Loucy (cell line): Measurements from ENCODE around the gene PIGBOS1.
"Not testable (repeated sequence)": the region's sequence is repeated elsewhere in the genome, so short reads cannot be mapped to it uniquely, and the experiment has no call there.

Source experiments
- H2AFZ ChIP-seq: fragments of 200-600 bp; sonication (generic); 2 replicates; pipeline ENCODE4 v1.6.0; 2016; ENCODE audit warnings: antibody characterized with exemption, mild to moderate bottlenecking, low read length, moderate library complexity
- H3F3A ChIP-seq: fragments of 200-600 bp; 2 replicates; pipeline ENCODE4 v1.6.0; 2016; ENCODE audit warnings: antibody characterized with exemption, low read depth, mild to moderate bottlenecking
- H3K27me3 ChIP-seq: fragments of 200-600 bp; sonication (generic); 2 replicates; pipeline ENCODE4 v1.6.1; 2014; ENCODE audit warnings: low read length, mild to moderate bottlenecking; ENCODE audit not compliant: insufficient read depth, poor library complexity, severe bottlenecking
- H3K36me3 ChIP-seq: fragments of 200-600 bp; sonication (generic); 2 replicates; pipeline ENCODE4 v1.6.1; 2016; ENCODE audit warnings: low read length; ENCODE audit not compliant: insufficient read depth
- H3K4me1 ChIP-seq: fragments of 200-600 bp; sonication (generic); 2 replicates; pipeline ENCODE4 v1.5.1; 2014; ENCODE audit warnings: low read length, mild to moderate bottlenecking; ENCODE audit not compliant: insufficient read depth, poor library complexity, severe bottlenecking
- H3K4me2 ChIP-seq: fragments of 200-600 bp; sonication (generic); 2 replicates; pipeline ENCODE4 v1.6.0; 2014; ENCODE audit warnings: antibody characterized with exemption, low read length, low read depth, mild to moderate bottlenecking; ENCODE audit not compliant: poor library complexity, severe bottlenecking
- H3K4me3 ChIP-seq: fragments of 200-600 bp; sonication (generic); 2 replicates; pipeline ENCODE4 v1.5.1; 2014; ENCODE audit warnings: low read length, mild to moderate bottlenecking, mixed read lengths; ENCODE audit not compliant: poor library complexity, severe bottlenecking
- H3K79me2 ChIP-seq: fragments of 200-600 bp; sonication (generic); 2 replicates; pipeline ENCODE4 v1.6.1; 2014; ENCODE audit warnings: low read length; ENCODE audit not compliant: insufficient read depth
- H3K9ac ChIP-seq: fragments of 200-600 bp; sonication (generic); 2 replicates; pipeline ENCODE4 v1.6.0; 2014; ENCODE audit warnings: mild to moderate bottlenecking, low read depth, low read length, moderate library complexity; ENCODE audit not compliant: poor library complexity, severe bottlenecking
- H3K9me2 ChIP-seq: fragments of 200-600 bp; sonication (generic); replicated peaks from 2 replicates; pipeline ENCODE4 v1.6.1; 2016; ENCODE audit warnings: low read depth, low read length, mixed read lengths
- H3K9me3 ChIP-seq: fragments of 200-600 bp; sonication (generic); 2 replicates; pipeline ENCODE4 v1.6.1; 2014; ENCODE audit warnings: mild to moderate bottlenecking, antibody characterized with exemption, low read length, low read depth; ENCODE audit not compliant: insufficient read depth
- H4K20me1 ChIP-seq: fragments of 200-600 bp; sonication (generic); 2 replicates; pipeline ENCODE4 v1.6.0; 2014; ENCODE audit warnings: antibody characterized with exemption, low read length, mild to moderate bottlenecking; ENCODE audit not compliant: insufficient read depth, poor library complexity, severe bottlenecking
- CTCF ChIP-seq: fragments of 200-600 bp; sonication (generic); conservative IDR thresholded peaks from 2 replicates; pipeline ENCODE4 v1.5.1; 2014; ENCODE audit warnings: mild to moderate bottlenecking, antibody characterized with exemption, low read length
- EZH2phosphoT487 ChIP-seq: fragments of 200-600 bp; IDR thresholded peaks from 2 replicates; pipeline ENCODE4 v1.6.1; 2018; ENCODE audit warnings: antibody characterized with exemption, mild to moderate bottlenecking, moderate library complexity, borderline replicate concordance

PIGBOS1 gene

GRCh38 chr15:55289011-55289745 is 29.7 kb downstream of the PIGBOS1 start:
- TF ChIP-seq CTCF (no peak), EZH2phosphoT487 (no peak)
- no peaks in the 10 kb centered on the region for H3K9me2 ChIP-seq
- H3K36me3 ChIP-seq, result no peaks in the 10 kb centered on the region
- H3K79me2 ChIP-seq, result peaks cover 61% of the 10 kb centered on the region
- H3K9me3 ChIP-seq, result no peaks in the 10 kb centered on the region
- H3K4me3 ChIP-seq, result peak overlapping the region; percentile 93
- H4K20me1 ChIP-seq, result peaks cover 30% of the 10 kb centered on the region
- peak overlapping the region; percentile 98 for H2AFZ ChIP-seq
- H3F3A ChIP-seq, result no peaks in the 10 kb centered on the region
- peak overlapping the region; percentile 85 for H3K4me2 ChIP-seq
- peaks cover 31% of the 10 kb centered on the region for H3K4me1 ChIP-seq
- no peaks in the 10 kb centered on the region for H3K27me3 ChIP-seq
- H3K9ac ChIP-seq, result peak overlapping the region; percentile 89

DNA sequence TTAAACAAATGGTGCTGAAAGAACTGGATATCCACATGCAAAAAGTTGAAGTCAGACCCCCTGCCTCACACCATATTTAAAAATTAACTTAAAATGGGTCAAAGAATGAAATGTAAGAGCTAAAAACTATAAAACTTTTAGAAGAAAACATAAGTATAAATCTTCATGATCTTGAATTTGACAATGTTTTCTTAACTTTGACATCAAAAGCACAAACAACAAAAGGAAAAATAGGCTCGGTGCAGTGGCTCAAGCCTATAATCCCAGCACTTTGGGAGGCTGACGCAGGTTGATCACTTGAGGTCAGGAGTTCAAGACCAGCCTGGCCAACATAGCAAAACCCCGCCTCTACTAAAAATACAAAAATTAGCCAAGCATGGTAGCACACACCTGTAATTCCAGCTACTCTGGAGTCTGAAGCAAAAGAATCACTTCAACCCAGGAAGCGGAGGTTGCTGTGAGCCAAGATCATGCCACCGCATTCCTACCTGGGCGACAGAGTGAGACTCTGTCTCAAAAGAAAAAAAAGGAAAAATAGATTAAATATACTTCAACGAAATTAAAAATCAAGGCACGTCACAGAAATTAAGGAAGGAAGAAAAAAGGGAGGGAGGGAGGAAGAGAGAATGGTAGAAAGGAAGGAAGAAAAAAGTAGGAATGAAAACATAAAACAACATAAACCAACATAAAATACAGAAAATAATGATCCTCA is 30.8 kb downstream of the PIGBOS1 start:
- Histone ChIP-seq H4K20me1 (peaks cover 30% of the 10 kb centered on the region), H3K4me2 (peak overlapping the region; percentile 85), H3K9me2 (no peaks in the 10 kb centered on the region), H3K9me3 (no peaks in the 10 kb centered on the region), H3K27me3 (no peaks in the 10 kb centered on the region), H3K4me1 (peaks cover 41% of the 10 kb centered on the region), H3K79me2 (peaks cover 71% of the 10 kb centered on the region), H3K4me3 (peak overlapping the region; percentile 93), H3F3A (no peaks in the 10 kb centered on the region), H2AFZ (no peak overlapping the region), H3K36me3 (no peaks in the 10 kb centered on the region), H3K9ac (peak overlapping the region; percentile 89)
- no peak for TF ChIP-seq CTCF
- TF ChIP-seq EZH2phosphoT487, result no peak

GRCh38 chr15:55286442-55287189 is 32.3 kb downstream of the PIGBOS1 start:
- not testable (repeated sequence) for H3K9me2 ChIP-seq, H3K9me3 ChIP-seq, H3K27me3 ChIP-seq, H3K36me3 ChIP-seq, H2AFZ ChIP-seq, H3F3A ChIP-seq
- peak overlapping the region; percentile 69 for H3K9ac ChIP-seq
- H4K20me1 ChIP-seq, result peaks cover 32% of the 10 kb centered on the region
- H3K79me2 ChIP-seq, result peaks cover 87% of the 10 kb centered on the region
- peak overlapping the region; percentile 85 for H3K4me2 ChIP-seq
- H3K4me3 ChIP-seq, result peak overlapping the region; percentile 93
- peaks cover 57% of the 10 kb centered on the region for H3K4me1 ChIP-seq
